IMR-90 (cell line): ENCODE measurements around the gene RSPO4.

Source experiments
- BHLHE40 ChIP-seq: fragments of 150-350 bp; IDR thresholded peaks from 2 replicates; pipeline ENCODE4 v1.6.1; 2016; ENCODE audit warnings: mild to moderate bottlenecking, low read depth, low read length
- CEBPB ChIP-seq: IDR thresholded peaks from 2 replicates; pipeline ENCODE4 v1.6.1; 2012; ENCODE audit warnings: low read depth, low read length, improper control_type of control experiment
- CHD1 ChIP-seq: IDR thresholded peaks from 2 replicates; pipeline ENCODE4 v1.6.1; 2012; ENCODE audit warnings: low read depth, low read length, improper control_type of control experiment
- FOS ChIP-seq: fragments of 150-350 bp; IDR thresholded peaks from 2 replicates; pipeline ENCODE4 v1.6.1; 2016; ENCODE audit warnings: low read depth, low read length
- MAFK ChIP-seq: IDR thresholded peaks from 2 replicates; pipeline ENCODE4 v1.6.1; 2012; ENCODE audit warnings: low read depth, low read length, improper control_type of control experiment
- MAZ ChIP-seq: IDR thresholded peaks from 2 replicates; pipeline ENCODE4 v1.6.1; 2012; ENCODE audit warnings: low read depth, mild to moderate bottlenecking, low read length, improper control_type of control experiment, moderate library complexity, borderline replicate concordance
- MXI1 ChIP-seq: IDR thresholded peaks from 2 replicates; pipeline ENCODE4 v1.6.1; 2012; ENCODE audit warnings: low read depth, mild to moderate bottlenecking, low read length, moderate library complexity, borderline replicate concordance
- POLR2A ChIP-seq: IDR thresholded peaks from 2 replicates; pipeline ENCODE4 v1.6.1; 2012; ENCODE audit warnings: mild to moderate bottlenecking, low read depth, low read length
- RAD21 ChIP-seq: IDR thresholded peaks from 2 replicates; pipeline ENCODE4 v1.6.1; 2012; ENCODE audit warnings: low read length, improper control_type of control experiment
- RFX5 ChIP-seq: IDR thresholded peaks from 2 replicates; pipeline ENCODE4 v1.8.0; 2012; ENCODE audit warnings: low read depth, mild to moderate bottlenecking, low read length, moderate library complexity
- SMC3 ChIP-seq: fragments of 150-350 bp; IDR thresholded peaks from 2 replicates; pipeline ENCODE4 v1.6.1; 2016; ENCODE audit warnings: low read depth, mild to moderate bottlenecking, antibody characterized with exemption, low read length, moderate library complexity
- TF ChIP-seq, protein P1 (sequence below): conservative IDR thresholded peaks from 2 replicates; pipeline ENCODE4 v1.5.1; 2012; ENCODE audit warnings: mild to moderate bottlenecking, low read depth, low read length, improper control_type of control experiment
- TF ChIP-seq, protein P2 (sequence below): fragments of 150-350 bp; IDR thresholded peaks from 2 replicates; pipeline ENCODE4 v1.6.1; 2017; ENCODE audit warnings: mild to moderate bottlenecking, antibody characterized with exemption, low read length, low read depth
- TF ChIP-seq, protein P3 (sequence below): fragments of 150-350 bp; IDR thresholded peaks from 2 replicates; pipeline ENCODE4 v1.6.1; 2016; ENCODE audit warnings: low read depth, mild to moderate bottlenecking, low read length, moderate library complexity, borderline replicate concordance

DNA sequence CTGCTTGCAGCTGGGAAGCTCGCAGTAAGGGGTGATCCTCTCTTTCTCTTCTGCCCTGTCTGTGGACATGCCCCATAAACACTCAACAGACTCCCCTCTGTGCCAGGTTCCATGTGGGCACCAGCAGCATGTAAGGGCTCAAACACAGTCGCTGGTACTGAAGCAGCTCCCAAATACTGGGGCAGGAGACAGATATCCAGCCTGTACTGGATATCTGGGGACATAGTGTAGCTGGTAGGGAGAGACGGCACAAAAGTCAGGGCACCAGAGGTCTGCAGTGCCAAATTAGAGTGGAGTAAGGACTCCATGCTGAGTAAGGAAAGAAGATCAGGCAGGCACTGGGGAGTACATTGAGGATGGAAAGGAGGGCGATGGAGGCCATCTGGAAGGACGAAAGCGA lies 48.3 kb upstream of the RSPO4 start:
- TF ChIP-seq POLR2A = no peak
- no peak for TF ChIP-seq RAD21
- TF ChIP-seq, protein P1, sequence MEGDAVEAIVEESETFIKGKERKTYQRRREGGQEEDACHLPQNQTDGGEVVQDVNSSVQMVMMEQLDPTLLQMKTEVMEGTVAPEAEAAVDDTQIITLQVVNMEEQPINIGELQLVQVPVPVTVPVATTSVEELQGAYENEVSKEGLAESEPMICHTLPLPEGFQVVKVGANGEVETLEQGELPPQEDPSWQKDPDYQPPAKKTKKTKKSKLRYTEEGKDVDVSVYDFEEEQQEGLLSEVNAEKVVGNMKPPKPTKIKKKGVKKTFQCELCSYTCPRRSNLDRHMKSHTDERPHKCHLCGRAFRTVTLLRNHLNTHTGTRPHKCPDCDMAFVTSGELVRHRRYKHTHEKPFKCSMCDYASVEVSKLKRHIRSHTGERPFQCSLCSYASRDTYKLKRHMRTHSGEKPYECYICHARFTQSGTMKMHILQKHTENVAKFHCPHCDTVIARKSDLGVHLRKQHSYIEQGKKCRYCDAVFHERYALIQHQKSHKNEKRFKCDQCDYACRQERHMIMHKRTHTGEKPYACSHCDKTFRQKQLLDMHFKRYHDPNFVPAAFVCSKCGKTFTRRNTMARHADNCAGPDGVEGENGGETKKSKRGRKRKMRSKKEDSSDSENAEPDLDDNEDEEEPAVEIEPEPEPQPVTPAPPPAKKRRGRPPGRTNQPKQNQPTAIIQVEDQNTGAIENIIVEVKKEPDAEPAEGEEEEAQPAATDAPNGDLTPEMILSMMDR = no peak
- TF ChIP-seq, protein P2, sequence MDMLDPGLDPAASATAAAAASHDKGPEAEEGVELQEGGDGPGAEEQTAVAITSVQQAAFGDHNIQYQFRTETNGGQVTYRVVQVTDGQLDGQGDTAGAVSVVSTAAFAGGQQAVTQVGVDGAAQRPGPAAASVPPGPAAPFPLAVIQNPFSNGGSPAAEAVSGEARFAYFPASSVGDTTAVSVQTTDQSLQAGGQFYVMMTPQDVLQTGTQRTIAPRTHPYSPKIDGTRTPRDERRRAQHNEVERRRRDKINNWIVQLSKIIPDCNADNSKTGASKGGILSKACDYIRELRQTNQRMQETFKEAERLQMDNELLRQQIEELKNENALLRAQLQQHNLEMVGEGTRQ = no peak
- no peak for TF ChIP-seq BHLHE40
- TF ChIP-seq MAFK = no peak
- no peak for TF ChIP-seq MAZ
- TF ChIP-seq, protein P3, sequence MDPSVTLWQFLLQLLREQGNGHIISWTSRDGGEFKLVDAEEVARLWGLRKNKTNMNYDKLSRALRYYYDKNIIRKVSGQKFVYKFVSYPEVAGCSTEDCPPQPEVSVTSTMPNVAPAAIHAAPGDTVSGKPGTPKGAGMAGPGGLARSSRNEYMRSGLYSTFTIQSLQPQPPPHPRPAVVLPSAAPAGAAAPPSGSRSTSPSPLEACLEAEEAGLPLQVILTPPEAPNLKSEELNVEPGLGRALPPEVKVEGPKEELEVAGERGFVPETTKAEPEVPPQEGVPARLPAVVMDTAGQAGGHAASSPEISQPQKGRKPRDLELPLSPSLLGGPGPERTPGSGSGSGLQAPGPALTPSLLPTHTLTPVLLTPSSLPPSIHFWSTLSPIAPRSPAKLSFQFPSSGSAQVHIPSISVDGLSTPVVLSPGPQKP = no peak
- no peak for TF ChIP-seq FOS
- TF ChIP-seq CHD1 = no peak
- TF ChIP-seq CEBPB = no peak
- no peak for TF ChIP-seq MXI1
- no peak for TF ChIP-seq SMC3
- no peak for TF ChIP-seq RFX5
